GM18909 (cell line): Measurements from ENCODE around the gene MFSD6L.

Experiments used
- ATAC-seq: cut with Tn5 transposase; IDR thresholded peaks from one replicate; pipeline ENCODE4 v1.9.1; 2021; ENCODE audit warnings: mild to moderate bottlenecking; ENCODE audit not compliant: unreplicated experiment, poor library complexity

MFSD6L gene

GRCh38 chr17:8794636-8795035 lies 4.5 kb downstream of the MFSD6L start:
- ATAC-seq: no peak

DNA sequence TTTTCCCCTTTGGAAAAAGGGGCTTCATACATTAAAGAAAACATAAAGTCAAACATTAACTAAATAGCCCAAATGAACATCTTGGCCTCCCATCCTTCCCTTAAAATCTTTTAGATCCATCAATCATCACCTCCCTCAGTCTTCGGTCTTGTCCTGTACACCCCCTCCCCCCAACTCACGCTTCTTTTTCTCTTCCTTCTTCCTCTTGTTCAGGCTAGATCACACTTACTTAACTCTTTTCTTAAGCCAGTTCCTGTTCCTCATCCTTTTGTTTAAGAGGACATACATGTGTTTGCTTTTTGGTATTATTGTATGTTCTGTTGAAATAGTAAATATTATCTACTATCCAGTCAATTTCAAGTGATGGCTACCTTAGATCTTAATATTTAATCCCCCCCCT lies 5.5 kb downstream of the MFSD6L start:
- ATAC-seq: no peak

DNA sequence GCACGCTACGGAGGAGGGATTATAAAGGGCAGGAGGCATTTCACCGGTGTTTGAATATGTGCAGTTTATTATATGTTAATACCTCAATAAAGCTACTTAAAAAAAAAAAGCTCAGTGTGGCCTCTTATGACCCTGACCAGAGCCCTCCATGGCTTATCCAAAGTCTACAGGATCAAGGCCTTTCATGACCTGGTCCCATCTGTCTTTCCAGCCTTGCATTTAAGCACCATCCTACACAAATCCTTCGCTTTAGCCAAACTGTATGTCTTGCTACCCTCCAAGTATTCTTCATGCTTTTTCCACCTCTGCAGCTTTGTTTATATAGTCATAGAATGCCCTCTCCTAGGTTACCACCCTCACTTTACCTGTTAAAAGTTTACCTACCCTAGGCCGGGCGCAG lies 6.5 kb downstream of the MFSD6L start:
- no peak for ATAC-seq

- ATAC-seq: no peak
These were observed 7.3 kb downstream of the MFSD6L start for GRCh38 chr17:8791910-8792270.

- no peak for ATAC-seq
These were observed 7.8 kb downstream of the MFSD6L start for GRCh38 chr17:8791248-8791909.

DNA sequence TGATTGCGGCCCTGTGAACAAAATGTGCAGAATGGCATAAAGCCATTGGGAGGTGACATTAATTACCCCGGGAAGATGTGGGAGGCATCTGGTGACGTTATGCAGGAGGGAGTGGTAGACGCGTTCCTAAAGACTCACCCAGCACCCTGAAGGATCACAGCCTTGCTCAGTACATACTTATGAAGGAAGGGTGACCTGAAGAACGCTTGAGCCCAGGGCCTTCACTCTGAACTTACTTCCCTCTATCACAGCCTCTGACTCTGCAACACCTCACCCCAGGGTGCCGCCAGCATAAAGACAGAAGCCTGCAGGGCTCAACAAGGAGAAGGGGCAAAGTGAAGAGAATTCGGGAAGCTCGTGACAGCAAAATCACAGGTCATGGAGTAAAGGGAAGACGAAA lies 9.4 kb downstream of the MFSD6L start:
- no peak for ATAC-seq

DNA sequence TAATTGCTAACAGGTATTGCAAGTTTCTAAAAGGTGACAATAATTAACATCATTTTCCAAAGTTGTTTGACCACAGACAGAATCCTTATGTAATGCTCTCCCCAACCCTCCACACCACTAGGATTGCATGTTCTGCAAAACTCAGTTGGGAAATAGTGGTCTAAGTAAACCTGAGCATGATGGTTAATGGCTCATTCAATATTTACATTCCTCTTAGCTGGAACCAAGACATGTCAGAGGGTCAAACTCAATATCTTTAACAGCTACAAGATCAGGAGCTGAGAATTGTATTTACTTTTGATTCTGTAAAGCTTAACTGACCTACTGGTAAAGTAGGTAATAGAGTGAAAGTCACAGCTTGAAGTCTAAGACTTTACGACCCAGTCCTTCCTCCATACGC lies 10.2 kb downstream of the MFSD6L start:
- no peak for ATAC-seq

GRCh38 chr17:8785547-8786413 lies 13.4 kb downstream of the MFSD6L start:
- no peak for ATAC-seq

DNA sequence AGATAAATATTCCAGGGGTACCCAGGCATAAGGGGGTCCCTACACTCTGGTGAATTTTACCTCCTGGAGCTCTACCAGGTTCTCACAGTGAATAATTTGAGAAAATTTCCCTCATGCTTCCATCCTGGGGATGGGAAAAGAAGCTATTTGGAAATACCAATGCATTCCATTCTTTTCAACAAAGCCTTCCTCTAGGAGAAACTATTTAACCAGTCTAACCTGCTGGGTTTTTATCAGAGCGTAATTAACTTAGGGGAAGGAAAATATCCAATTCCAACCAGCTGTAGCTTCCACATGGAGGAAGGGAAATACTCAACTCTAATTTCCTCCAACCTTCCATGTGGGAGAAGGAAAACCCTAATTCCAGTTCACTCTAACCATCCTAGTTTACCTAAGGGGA lies 17.0 kb downstream of the MFSD6L start:
- ATAC-seq: no peak

DNA sequence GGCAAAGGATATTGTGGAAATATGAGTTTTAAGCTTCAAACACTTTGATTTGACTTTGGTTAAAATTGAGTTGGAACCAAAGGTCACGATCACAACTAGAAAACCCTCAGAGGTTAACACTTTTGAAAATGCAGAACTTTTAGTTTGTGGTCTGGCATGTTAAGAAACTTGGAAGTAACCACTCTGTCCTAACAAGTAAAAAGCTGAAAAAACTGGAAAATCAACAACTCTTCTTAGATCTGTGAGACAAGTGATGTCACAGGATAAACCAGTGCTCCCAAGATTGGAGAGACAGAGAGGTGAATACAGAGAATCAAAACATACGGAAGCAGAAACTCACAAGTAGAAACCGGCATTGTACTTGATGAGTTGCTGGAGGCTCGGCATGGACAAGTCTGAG lies 17.4 kb downstream of the MFSD6L start:
- no peak for ATAC-seq

- ATAC-seq: no peak
These were observed 22.3 kb downstream of the MFSD6L start for GRCh38 chr17:8776881-8777280.

- no peak for ATAC-seq
These were observed 22.9 kb downstream of the MFSD6L start for GRCh38 chr17:8776248-8776647.

DNA sequence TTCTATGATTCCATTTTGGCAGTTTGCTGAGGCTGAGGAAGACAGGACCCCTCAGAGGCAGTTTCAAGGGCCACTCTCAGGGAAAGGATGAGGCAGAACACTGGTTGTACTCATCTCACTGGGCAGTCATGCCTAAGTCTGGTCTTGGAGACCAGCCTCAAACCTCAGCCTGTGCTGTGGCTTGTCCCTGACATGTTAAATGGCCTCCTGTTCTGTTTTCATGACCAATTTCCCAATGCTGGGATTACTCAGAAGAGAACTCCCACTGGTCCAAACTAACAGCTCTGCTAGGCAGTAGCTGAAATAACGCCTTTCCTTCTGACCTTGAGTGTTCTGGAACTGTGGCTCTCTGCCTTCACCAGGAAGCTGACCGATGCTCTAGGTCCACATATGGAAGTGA lies 32.4 kb downstream of the MFSD6L start:
- ATAC-seq: no peak

DNA sequence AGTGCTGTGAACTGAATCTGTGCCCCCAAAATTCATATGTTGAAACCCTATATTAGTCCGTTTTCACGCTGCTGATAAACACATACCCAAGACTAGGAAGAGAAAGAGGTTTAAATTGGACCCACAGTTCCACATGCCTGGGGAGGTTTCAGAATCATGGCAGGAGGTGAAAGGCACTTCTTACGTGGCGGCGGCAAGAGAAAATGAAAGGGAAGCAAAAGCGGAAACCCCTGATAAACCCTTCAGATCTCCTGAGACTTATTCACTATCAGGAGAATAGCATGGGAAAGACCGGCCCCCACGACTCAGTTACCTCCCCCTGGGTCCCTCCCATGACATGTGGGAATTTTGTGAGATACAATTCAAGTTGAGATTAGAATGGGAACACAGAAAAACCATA lies 37.2 kb downstream of the MFSD6L start:
- ATAC-seq: no peak

DNA sequence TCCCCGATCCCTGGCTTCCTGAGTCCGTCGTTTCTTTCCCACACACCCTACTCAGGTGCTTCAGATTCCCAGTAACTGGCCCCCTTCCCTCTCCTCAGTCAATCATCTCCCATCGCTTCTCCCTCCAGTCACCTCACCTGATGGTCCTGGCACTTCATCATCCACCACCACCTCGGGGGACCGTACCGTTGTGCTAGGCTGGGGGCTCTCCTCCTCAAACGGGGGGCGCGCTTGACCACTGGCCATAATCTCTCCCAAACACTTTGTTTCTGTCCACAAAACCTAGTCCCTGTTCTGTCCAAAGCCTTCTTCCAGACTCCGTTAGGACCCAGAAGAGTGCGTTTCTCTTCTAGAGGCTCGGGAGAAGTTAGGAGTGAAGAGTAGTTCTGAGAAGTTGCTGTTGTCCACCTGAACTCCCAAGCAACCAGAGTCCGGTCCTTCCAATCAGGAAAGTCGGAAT lies 41.0 kb downstream of the MFSD6L start, which contains the start of gene SPDYE4:
SPDYE4 (minus strand) TSS at position 410 of the 460 bp plus-strand sequence; CDS start at position 246, 164 bp downstream.
- ATAC-seq: no peak

DNA sequence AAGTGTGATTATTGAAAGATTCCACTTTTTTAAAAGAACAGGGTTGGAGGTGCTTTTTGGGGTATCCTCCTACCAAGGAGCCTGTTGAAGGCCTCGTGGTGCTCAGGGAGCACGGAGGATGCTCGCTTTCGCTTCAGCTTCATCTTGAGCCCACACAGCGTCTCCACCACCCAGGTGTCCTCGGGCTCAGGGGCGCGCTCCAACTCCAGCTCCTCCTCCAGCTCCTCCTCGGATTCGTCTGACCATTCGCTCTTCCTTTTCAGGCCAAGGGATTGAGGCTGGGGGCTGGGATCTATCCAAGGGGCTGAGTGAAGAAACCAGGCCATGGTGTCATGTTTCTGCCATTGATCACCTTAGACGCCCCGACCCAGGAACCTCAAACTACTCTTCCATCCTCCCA lies 42.0 kb downstream of the MFSD6L start:
- ATAC-seq: no peak

- ATAC-seq: no peak
These were observed 43.4 kb downstream of the MFSD6L start for GRCh38 chr17:8755590-8756255.

- no peak for ATAC-seq
These were observed 44.3 kb downstream of the MFSD6L start for GRCh38 chr17:8754890-8755289.

DNA sequence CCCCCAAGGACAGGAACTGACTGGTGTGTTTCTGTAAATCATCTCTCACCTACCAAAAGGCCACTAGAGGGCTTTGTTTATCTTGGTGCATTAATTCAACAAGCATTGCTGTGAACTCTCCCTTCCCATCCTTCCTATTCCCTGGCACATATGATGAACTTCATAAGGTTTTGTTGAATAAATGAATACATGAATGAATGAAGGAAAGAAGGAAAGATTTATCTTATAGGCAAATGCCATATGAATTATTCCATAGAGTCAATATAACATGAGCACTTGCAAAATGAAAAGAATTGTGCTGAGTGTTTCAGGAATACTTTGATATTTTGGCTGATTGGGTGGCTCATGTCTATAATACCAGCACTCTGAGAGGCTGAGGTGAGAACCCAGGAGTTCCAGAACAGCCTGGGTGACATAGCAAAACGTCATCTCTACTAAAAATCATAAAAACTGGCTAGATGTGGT lies 45.2 kb downstream of the MFSD6L start:
- no peak for ATAC-seq

- ATAC-seq: no peak
These were observed 45.8 kb downstream of the MFSD6L start for GRCh38 chr17:8753136-8753975.
